HG03432 (cell line): ENCODE results near the gene RILPL2.
A peak's percentile ranks its signal among the peaks of the same experiment; 100 is the strongest.
"Not testable (repeated sequence)": the region's sequence is repeated elsewhere in the genome, so short reads cannot be mapped to it uniquely, and the experiment has no call there.

Source experiments
- ATAC-seq: cut with Tn5 transposase; IDR thresholded peaks from one replicate; pipeline ENCODE4 v1.9.1; 2021; ENCODE audit warnings: mild to moderate bottlenecking, moderate library complexity; ENCODE audit not compliant: unreplicated experiment

Gene RILPL2, protein sequence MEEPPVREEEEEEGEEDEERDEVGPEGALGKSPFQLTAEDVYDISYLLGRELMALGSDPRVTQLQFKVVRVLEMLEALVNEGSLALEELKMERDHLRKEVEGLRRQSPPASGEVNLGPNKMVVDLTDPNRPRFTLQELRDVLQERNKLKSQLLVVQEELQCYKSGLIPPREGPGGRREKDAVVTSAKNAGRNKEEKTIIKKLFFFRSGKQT

DNA sequence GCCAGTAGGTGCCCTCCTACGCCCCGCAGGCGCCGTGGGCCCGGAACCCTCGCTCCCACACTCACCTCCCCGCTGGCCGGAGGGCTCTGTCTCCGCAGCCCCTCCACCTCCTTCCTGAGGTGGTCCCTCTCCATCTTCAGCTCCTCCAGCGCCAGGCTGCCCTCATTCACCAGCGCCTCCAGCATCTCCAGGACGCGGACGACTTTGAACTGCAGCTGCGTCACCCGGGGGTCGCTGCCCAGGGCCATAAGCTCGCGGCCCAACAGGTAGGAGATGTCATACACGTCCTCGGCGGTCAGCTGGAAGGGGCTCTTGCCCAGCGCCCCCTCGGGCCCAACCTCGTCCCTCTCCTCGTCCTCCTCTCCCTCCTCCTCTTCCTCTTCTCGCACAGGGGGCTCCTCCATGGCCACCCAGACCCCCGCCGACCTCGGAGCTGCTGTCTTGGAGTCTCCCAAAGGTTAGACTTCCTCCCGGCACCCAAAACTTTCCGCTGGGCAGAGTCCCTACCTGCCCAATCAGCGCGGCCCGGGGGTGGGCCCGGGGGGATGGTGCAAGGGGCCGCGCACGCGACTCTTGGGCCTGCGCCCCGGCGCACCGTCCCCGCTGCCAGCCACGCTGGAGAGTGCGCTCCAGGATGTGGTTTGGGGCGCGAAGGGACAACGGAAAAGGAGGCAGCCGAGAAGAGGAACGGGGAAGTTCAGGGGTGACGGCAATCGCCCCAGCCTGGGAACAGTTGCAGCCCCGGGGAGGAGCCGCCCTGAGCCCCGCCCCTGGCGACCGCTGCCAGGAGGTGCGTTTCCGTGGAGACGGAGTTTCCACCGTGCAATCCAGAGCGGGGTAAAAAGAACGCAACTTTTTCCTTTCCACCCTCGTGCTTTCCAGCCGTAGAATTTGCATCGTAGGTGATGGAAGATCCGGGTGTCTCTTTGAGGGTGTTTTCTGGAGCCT is at the start of gene RILPL2:
Gene RILPL2 (minus strand): TSS at position 668 of the 948 bp plus-strand sequence. CDS start 264 bp downstream, at position 404.
- ATAC-seq: peak; percentile 82

DNA sequence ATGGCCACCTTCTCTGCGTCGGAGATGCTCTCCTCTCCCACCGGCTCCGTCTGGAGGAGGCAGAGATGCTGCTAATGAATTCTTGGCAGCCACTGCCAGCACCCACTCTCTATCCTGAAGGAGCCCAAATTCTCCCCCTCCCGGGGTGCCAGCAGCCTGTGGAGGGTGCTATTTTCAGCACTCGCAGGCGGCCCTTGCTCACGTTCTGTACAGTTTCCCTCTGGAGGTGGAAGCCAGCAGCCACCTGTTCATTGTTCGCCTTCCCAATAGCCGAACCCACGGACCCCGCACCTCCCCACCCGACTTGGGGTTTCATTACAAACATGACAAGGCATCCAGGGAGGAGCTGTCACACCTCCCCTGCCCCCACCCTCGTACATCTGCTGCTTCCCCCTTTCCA is 49.3 kb upstream of the RILPL2 start:
- no peak for ATAC-seq

DNA sequence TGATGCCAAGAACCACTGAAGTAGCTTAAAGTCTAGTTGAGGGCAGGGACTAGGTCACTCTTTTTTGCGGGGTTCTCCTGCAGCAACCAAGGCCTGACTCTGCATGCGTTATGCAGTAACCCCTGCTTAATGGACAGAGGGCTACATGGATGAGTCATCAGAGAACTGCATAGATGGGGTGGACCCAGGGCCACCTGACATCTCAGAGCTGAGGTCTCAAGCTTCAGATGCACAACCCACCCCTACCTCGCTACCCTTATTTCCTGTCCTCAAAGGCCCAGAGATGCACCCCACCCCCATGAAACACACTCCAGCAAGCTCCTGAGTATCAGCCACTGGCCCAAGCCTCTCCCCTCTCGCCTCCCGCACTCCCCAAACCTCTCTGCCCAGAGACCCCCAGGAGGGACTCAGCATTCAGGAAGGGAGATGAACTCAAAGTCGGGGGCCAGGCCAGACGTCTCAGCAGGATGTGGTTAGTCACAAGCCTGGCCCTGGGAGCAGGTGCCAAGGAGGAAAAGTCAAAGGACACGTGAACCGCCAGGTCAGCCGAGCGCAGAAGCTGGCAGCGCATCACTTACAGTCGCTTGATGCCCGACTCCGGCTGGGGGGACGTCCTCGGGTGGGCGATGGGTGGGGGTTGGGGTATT is 47.2 kb upstream of the RILPL2 start:
- ATAC-seq: no peak

DNA sequence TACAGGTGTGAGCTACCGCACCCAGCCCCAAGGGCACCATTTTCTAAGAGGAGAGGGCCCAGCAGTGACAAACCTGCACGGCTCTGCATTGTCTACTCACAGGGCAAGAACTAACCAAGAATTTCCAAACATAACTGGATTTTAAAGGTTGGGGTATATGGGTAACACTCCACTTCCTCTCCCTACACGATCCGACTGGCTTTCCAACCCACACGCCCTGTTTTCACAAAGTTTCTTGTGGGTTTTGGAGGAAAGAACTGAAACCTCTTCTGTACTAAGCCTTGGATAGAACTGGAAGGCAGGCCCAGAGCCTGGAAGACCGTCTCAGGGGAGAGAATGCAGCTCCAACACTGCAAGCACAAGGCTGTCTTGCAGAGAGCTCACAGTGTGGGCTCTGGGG is 46.4 kb upstream of the RILPL2 start:
- no peak for ATAC-seq

DNA sequence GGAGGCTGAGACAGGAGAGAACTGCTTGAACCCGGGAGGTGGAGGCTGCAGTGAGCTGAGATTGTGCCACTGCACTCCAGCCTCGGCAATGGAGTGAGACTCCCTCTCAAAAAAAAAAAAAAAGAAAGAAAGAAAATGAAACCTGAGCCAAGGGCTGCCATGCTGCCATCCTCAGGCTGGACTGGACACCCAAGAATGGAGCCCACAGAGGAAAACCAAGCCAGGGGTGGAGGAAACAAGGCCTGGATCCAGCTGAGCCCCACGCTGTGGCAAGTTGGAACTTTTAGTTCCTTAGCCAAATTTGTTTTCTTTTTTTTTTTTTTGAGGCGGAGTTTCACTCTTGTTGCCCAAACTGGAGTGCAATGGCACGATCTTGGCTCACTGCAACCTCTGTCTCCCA is 44.8 kb upstream of the RILPL2 start:
- ATAC-seq: not testable (repeated sequence)

DNA sequence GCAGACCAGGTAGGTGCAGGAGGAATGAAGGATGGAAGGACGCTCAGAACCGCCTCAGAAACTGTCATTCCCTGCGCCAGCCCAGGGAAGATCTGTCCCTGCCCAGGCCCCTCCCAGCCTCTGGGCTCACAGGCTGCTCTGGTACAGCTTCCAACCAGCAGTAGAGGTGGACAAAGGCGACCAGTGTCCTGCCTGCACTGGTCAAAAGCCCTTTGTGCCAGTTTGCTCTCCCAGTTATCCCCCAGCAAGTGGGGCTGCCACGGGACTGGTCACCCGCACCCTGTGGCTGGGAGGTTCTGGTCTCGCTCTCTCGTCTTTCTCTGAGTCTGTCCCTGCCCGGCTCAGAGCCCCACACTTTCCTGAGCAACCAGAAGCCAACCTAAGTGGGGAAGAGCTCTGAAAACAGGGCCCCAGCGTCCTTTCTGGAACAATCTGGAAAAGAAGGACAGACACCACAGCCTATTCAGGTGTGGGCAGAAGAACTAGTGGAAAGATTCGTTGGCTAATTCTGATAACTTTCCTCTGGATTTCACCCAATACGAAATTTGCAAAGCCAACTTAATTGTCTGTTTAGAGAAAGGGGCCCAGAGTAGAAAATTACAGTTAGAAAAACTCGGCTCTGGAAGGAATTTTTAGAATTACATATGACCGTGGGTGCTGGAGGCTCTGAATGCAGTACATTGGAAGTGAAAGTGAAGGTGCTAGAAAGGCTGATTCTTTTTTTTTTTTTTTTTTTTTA is 43.1 kb upstream of the RILPL2 start:
- no peak for ATAC-seq

DNA sequence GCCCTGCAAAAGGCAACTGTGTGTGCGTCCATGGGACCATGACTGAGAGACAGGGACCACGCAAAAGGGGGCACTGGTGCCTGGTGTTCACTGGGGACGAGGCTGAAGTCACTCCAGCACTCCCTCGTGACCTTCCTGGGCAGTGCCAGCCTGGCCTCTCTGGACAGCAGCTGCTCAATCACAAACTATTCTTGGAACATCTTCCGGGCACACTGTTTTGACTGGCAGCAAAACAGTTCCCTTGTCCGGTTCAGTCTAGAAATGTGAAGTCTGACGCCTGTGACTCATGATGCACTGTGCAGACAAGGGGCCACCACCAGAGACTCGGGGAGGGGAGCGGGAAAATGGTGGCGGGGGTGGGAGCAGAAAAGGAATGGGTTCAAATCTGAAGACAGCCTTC is 42.3 kb upstream of the RILPL2 start:
- no peak for ATAC-seq

DNA sequence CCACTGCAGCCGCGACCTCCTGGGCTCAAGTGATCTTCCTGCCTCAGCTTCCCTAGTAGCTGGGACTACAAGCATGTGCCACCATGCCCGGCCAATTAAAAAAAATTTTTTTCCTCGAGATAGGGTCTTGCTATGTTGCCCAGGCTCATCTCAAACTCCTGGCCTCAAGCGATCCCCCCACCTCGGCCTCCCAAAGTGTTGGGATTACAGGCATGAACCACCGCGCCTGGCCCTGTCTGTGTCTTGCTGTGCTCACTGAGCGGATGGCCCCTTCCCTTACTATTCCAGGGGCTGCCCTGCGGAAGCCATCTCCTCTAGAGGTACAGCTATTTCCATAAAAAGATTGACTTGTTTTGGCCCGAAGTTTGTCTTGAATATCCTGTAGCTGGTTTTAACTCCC is 41.6 kb upstream of the RILPL2 start:
- ATAC-seq: no peak

DNA sequence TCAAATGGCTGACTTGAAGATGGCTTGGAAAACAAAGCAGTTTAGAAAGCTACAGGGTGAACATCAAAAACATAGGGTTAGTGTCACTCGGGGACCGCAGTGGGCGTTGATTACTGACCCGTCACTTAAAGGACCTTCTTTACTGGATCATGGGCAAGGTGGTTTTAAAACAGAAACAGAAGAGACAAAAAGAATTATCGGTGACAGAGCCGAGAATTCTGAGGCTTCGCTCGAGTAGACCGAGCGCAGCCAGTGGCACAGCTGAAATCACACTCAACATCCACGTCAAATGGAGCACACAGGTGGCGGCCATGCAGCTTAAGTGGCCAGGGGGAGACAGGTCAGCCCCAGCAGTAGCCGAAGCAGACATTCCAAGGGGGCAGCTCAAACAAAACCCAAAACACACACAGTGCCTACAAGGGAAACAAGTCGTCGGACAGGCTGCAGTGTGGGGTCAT is 38.8 kb upstream of the RILPL2 start:
- no peak for ATAC-seq

DNA sequence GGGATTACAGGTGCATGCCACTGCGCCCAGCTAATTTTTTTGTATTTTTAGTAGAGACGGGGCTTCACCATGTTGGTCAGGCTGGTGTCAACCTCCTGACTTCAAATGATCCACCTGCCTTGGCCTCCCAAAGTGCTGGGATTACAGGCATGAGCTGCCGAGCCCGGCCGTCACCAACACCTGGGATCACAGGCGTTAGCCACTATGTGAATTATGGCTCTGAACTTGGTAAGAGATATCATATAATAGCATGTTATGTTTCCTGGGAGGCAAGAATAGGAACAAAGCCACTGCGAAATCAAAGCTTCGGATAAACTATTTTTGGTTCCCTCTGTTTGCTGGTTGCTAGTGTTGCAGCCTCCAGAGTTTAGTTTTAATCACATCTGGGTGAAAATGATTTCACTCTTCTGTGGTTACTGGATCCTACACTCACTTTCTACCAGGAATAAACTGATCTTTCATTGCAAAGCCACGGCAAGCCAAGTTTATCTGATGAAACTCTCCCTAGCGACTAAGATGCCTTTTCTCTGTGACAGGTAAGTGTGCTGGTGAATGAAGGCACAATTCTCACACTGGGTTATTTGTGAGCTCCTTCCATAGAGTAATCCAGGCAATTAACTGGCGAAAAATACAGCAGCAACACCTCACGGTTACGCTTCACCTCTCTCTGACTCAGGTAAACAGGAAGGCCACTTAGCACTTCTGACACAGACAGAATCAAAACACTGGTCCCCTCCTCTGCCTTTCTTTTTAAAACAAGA is 38.2 kb upstream of the RILPL2 start:
- ATAC-seq: no peak

DNA sequence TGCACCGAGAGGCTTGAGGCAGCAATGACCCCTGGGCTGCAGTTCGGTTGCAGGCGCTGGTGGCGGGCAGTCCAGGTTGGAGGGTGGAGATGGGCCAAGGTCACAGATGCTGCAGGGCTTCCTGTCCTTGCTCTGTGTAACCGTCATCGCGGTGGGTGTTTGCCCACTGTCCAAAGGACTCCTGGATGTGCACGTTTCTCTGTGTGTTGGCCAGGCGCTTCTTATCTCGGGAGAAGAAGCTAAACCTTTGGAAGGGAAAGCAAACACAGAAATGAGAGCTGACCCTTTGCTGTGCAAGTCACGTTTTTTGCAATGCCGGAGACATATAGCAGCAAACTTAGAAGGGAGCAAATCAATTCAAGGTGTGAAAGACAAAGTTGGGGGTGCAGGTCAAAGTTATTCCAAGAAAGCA is 36.0 kb upstream of the RILPL2 start:
- no peak for ATAC-seq

DNA sequence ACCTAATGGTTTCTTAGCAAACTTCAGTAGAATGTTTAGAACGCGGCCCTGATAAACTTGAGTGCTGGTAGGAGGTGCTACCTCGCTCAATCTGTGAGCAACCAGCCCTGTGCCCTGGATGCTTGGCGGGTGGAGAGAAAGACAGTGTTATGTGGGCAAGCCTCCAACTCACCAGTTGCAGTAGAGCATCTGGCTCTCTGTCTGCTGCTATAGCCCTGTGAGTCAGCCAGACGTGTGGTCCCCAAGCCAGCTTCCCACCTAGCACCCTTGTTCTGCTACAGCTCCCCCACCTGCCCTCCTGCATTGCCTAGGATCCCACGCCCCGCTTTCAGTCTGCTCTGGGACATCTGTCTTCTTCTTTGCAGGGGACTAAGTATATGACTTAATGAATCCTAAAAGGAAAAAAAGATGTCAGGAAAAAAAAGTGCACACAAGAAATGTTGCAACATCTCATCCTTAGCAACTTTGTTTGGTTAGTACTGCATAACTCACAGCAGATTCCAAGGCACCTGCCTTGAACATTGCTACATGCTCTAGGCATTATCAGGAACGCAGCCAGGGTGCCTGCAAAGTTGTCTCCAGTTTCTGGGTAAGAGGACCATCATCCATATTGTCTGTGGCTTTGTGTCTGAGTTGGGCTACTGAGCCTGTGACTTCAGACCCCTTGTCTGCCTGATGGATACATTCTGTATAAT is 35.0 kb upstream of the RILPL2 start:
- no peak for ATAC-seq

DNA sequence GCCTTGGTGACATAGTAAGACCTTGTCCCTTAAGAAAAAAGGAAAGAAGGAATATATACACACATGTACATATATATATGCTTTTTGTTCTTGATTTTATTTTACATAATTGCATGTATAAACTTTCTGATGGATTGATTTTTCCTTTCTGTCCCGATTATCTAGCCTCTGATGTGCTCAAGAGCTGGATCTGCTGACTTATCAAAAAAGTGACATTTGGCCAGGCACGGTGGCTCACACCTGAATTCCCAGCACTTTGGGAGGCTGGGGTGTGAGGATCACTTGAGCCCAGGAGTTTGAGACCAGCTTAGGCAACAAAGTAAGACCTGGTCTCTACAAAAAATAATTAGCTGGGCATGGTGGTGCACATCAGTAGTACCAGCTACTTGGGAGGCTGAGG is 33.5 kb upstream of the RILPL2 start:
- ATAC-seq: no peak

DNA sequence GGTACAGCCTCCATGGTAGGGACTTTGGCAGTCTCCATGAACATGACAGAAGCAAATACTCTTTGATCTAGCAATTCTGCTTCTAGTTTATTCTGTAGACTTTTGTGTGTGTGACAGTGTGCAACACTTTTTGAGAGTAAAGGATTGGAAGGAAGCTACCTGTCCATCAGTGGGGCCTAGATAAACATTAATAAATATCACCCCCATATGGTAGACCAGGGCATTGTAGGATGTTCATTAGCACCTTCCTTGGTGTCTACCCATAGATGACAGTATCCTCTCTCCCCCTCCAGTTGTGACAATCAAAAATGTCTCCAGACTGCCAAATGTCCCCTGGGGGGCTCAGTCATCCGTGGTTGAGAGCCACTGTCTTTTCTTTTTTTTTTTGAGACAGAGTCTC is 32.3 kb upstream of the RILPL2 start:
- ATAC-seq: no peak

DNA sequence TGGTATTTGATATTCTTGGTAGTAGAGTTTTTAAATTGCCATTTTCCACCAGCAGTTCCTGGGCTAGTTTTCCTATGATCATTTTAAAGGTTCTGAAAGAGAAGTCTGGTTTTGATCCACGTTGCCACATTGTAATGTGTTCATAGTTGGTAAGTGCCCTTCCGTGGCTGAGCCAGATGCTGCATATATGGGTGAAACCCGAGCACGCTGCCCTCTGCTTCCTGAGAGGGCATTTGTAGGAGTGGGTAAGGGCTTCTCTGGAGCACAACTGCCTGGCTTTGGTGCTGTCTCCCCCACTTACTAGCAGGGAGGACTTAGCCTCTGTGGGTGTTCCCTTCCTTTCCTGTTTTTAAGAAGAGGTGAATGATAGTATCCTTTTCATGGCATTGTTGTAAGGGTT is 28.6 kb upstream of the RILPL2 start:
- no peak for ATAC-seq

DNA sequence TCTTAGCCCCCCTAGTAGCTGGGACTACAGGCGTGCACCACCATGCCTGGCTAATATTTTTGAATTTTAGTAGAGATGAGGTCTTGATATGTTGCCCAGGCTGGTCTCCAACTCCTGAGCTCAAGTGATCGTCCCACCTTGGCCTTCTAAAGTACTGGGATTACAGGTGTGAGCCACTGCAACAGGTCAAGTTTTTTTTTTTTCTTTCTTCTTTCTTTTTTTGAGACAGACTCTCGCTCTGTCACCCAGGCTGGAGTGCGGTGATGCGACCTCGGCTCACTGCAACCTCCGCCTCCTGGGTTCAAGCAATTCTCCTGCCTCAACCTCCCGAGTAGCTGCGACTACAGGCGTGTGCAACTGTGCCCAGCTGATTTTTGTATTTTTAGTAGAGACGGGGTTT is 26.7 kb upstream of the RILPL2 start:
- not testable (repeated sequence) for ATAC-seq

DNA sequence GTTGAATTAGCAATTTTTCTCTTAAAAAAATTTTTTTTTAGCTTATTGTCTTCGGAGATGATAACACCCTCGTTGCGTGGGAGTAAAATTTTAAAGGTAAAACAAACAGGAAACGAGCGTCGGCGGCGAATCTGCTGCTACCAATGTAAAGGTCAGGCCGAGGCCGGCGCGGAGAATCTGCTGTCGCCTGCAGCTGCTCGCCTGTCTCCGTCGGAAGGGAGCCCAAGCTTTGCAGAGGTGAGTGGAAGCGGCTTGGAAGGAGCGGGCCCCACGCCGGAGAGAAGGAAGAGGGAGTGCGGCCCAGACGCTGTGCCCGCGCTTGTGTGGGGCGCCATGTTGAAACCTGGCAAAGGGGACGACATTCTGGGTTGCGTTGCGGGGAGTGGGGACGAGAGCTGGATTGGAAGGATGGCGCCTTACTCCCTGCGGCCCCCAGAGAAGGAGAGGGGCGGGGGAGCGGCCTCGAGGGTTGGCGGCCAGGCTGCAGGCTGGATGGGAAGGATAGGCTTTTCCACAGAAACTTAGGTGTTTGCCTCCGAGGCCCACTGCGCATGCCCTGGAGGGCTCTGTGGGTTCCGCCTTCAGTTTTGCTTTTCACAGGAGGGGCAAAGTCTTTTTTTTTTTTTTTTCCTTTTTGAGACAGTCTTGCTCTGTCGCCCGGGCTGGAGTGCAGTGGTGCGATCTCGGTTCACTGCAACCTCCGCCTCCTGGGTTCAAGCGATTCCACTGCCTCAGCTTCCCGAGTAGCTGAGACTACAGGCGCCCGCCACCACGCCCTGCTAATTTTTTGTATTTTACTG is 21.7 kb upstream of the RILPL2 start, which contains the start of gene SNRNP35:
Gene SNRNP35 (plus strand): TSS at position 160 of the 800 bp plus-strand sequence. CDS start 7,402 bp downstream, outside the sequence.
- ATAC-seq: peak; percentile 62

DNA sequence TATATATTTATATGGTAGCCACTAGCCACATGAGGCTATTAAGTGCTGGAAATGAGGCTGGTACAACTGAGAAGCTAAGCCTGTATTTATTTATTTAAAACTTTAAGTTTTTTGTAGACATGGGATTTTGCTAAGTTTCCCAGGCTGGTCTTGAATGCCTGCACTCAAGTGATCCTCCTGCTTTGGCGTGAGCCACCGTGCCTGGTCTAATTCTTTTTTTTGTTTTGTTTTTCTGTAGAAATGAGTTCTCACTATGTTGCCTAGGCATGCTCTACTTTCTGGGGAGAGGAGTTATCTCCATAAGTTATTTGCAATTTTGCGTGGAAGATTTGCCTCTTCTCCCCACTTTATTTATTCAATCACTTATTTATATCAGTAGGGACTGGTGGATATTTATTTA is 16.7 kb upstream of the RILPL2 start:
- ATAC-seq: no peak

DNA sequence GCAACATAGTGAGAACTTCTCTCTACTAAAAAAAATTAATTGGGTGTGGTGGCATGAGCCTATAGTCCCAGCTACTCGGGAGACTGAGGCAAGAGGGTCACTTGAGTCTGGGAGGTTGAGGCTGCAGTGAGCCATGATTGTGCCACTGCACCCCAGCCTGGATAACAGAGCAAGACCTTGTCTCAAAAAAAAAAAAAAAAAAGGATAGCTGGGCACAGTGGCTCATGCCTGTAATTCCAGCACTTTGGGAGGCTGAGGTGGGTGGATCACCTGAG is 15.7 kb upstream of the RILPL2 start:
- not testable (repeated sequence) for ATAC-seq
